ENCODE data around the gene CPLX1.

GRCh38 chr4:760616-761015, 65.3 kb downstream of the CPLX1 start:
- TF ChIP-seq CTCF (IDR thresholded peaks at IDR 0.05) = no peak
- no peak for TF ChIP-seq POLR2A (IDR thresholded peaks at IDR 0.05)
